BLaER1 treated with 17β-estradiol and CSF1 and Interleukin-3, amounts not matched to agents 10 nM and 100 nM (cell line): Measurements from ENCODE around the gene TMEM108.

ENCODE experiments used
- H3K27ac ChIP-seq, 11 experiments: shearing (Covaris generic); formaldehyde crosslinking; 2 replicates each; pipeline ENCODE4 v1.8.1; 2022
- H3K27me3 ChIP-seq, 11 experiments: shearing (Covaris generic); formaldehyde crosslinking; 2 replicates each; pipeline ENCODE4 v1.8.1; 2022
- H3K36me3 ChIP-seq, 11 experiments: shearing (Covaris generic); formaldehyde crosslinking; 2 replicates each; pipeline ENCODE4 v1.8.1; 2022
- H3K4me1 ChIP-seq, 10 experiments: shearing (Covaris generic); formaldehyde crosslinking; 2 replicates each; pipeline ENCODE4 v1.8.1; 2022
- H3K4me2 ChIP-seq, 11 experiments: shearing (Covaris generic); formaldehyde crosslinking; 2 replicates each; pipeline ENCODE4 v1.8.1; 2022
- H3K4me3 ChIP-seq, 10 experiments: shearing (Covaris generic); formaldehyde crosslinking; 2 replicates each; pipeline ENCODE4 v1.8.1; 2022
- H3K9ac ChIP-seq, 11 experiments: shearing (Covaris generic); formaldehyde crosslinking; 2 replicates each; pipeline ENCODE4 v1.8.1; 2022
- H3K9me3 ChIP-seq, 11 experiments: shearing (Covaris generic); formaldehyde crosslinking; replicated peaks in 1 of 11; 2 replicates each; pipeline ENCODE4 v1.8.1; 2022
- H4K20me1 ChIP-seq, 11 experiments: shearing (Covaris generic); formaldehyde crosslinking; 2 replicates each; pipeline ENCODE4 v1.8.1; 2022
- Cebpa-rat ChIP-seq, 11 experiments: shearing (Covaris generic); IDR thresholded peaks; 2 replicates each; pipeline ENCODE4 v1.8.1; 2022

The TMEM108 gene

DNA sequence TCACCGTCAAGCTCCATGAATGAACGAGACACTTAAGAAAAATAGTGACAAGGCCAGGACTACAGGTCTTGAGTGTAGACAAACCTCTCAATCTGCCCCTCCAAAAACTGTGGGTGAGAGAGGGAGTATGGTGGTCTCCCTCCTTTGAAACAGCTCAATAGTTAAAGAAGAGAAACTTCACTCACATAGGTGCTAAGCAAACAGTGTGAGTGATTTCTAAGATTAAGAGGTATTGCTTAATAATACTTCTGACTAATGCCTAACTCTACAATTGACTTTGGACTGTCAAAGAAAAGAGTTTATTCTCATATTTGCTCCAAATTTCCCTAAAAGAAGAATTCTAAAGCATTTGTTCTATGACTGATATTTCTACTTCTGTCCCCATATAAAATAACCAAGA, 17.0 kb upstream of the TMEM108 start:
- Histone ChIP-seq H3K4me2 (no peak overlapping the region), H3K27me3 (no peaks in the 10 kb centered on the region), H3K4me1 (peaks cover 0 to 10% (median 0%) of the 10 kb centered on the region in 10 experiments; a peak in 3 of 20 replicates), H3K36me3 (no peaks in the 10 kb centered on the region), H4K20me1 (no peaks in the 10 kb centered on the region), H3K9ac (no peak overlapping the region), H3K9me3 (no peaks in the 10 kb centered on the region), H3K4me3 (no peak overlapping the region), H3K27ac (no peak overlapping the region)
- no peak for TF ChIP-seq Cebpa-rat (IDR thresholded peaks at IDR 0.05)

DNA sequence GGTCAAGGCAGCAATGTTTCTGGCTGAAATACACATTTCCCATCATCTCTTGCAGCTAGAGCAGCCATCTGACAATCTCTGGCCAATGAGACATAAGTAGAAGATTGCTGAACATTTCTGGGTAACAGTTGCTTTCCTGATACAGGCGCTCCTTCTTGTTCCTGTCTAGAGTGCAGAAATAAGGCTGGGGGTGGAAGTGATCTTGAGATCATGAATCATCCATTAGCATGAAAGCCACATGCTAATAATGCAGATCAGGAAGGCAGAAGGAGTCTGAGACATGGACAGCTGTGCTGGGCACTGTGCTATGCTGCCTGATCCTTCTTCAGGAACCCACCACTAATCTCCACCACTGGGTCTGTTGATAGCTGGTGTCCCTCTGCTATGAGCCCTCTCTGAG, 14.8 kb upstream of the TMEM108 start:
- no peak for TF ChIP-seq Cebpa-rat (IDR thresholded peaks at IDR 0.05)
- Histone ChIP-seq H3K27me3 (no peaks in the 10 kb centered on the region), H3K36me3 (no peaks in the 10 kb centered on the region), H3K9ac (no peak overlapping the region), H3K9me3 (no peaks in the 10 kb centered on the region), H3K4me1 (peaks cover 0 to 10% (median 0%) of the 10 kb centered on the region in 10 experiments; a peak in 3 of 20 replicates), H4K20me1 (no peaks in the 10 kb centered on the region), H3K4me3 (no peak overlapping the region), H3K27ac (no peak overlapping the region), H3K4me2 (peak overlapping the region in 2 of 11 experiments; percentile 43 to 72; a peak in 4 of 22 replicates)

DNA sequence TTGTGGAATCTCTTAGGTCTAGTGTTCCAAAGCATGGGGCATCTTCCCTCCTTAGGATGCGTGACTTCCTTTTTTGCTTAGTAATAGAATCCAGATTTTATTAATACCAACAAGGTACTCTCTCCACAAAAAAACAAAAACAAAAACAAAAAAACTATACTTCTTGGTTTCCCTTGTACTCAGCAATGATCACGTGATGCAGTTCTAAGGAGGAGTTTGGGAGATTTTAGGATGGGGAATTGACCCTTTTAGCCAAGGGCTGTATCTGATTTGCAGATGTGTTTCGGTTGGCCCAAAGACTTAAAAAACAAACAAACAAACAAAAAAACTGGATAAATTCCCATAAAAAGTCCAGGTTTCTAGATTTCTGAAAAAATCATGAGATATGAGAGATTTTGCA, 12.6 kb upstream of the TMEM108 start:
- Histone ChIP-seq H3K4me1 (peaks cover 0 to 10% (median 0%) of the 10 kb centered on the region in 10 experiments; a peak in 3 of 20 replicates), H3K9me3 (no peaks in the 10 kb centered on the region), H3K27me3 (no peaks in the 10 kb centered on the region), H3K4me2 (no peak overlapping the region), H3K27ac (no peak overlapping the region), H3K36me3 (no peaks in the 10 kb centered on the region), H4K20me1 (no peaks in the 10 kb centered on the region), H3K4me3 (no peak overlapping the region), H3K9ac (no peak overlapping the region)
- no peak for TF ChIP-seq Cebpa-rat (IDR thresholded peaks at IDR 0.05)

DNA sequence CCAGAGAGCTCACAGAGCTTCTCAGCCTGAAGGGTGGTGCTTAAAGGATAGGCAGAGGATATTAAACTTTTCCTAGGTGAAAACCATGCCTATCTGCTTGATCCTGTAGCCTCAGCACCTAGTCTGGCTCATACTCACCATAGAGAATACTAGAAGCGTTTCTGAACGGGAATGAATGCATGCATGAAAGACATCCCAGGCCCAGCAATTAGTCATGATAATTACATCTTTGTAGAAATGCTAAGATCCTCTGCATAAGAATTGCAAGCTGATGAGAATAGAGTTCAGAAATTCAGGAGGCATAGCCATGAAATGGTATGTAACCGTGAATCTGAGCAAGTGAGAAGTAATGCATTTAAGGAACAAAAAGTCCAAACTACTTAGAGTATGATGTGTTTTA, 5.9 kb upstream of the TMEM108 start:
- Histone ChIP-seq H3K9ac (no peak overlapping the region), H3K27ac (no peak overlapping the region), H3K4me1 (no peaks in the 10 kb centered on the region), H4K20me1 (no peaks in the 10 kb centered on the region), H3K4me2 (no peak overlapping the region), H3K9me3 (no peaks in the 10 kb centered on the region), H3K27me3 (no peaks in the 10 kb centered on the region), H3K4me3 (no peak overlapping the region), H3K36me3 (no peaks in the 10 kb centered on the region)
- no peak for TF ChIP-seq Cebpa-rat (IDR thresholded peaks at IDR 0.05)

DNA sequence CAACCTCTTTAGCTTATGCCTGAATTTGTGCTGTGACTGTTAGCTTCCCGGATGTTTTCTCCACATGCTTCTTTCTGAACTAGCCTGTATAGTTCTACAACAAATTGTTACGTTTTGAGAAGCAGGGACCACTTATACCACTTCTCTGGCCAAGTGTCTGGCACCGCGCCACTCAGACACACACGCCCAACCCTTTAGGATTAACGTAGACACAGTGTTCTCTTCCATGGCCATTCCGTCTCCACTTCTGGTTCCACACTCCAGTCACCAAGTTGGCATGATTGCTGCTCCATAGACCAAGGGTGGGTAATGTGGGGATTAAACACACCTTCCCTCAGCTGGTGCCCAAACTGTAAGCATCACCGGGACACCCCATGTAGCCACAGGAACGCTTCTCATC, 755 bp upstream of the TMEM108 start:
- no peak overlapping the region for H3K4me3 ChIP-seq

DNA sequence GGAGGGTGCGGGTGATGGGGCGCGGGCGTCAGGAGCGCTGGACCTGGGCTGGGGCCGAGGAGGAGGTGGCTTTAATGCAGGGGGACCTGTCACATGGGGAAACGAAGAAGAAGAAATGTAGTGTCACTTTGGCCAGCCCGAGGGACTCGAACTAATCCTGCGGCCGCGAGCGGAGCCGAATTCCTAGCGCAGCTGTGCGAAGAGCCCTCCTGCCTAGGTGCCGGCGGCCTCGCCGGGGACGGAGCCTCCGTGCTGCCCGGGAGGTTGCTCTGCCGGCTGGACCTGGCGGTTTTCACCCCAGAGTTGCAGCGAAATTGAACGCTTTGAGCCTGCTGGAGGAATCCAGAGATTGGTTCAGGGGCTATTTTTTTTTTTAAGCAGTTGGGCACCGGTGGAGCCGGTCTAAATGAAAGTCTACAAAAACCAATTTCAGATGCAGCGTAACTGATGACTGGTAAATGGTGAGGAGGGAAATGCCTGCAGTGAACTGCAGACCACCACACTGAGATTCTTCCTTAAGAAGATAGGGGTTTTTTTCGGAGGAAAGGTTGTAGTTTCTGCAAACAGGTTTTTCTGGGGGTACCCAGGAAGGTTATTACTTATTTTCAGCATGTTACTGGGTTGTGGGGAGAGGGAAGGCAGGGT, 662 bp downstream of the TMEM108 start:
- Histone ChIP-seq H3K27ac (no peak overlapping the region), H4K20me1 (no peaks in the 10 kb centered on the region), H3K9ac (no peak overlapping the region), H3K36me3 (no peaks in the 10 kb centered on the region), H3K9me3 (peaks cover 0 to 8% (median 0%) of the 10 kb centered on the region in 11 experiments; a peak in 3 of 22 replicates), H3K4me2 (no peak overlapping the region), H3K4me3 (no peak overlapping the region), H3K27me3 (no peaks in the 10 kb centered on the region), H3K4me1 (no peaks in the 10 kb centered on the region)
- no peak for TF ChIP-seq Cebpa-rat (IDR thresholded peaks at IDR 0.05)

More for the DNA sequence above, 755 bp upstream of the TMEM108 start:
- no peaks in the 10 kb centered on the region for H3K27me3 ChIP-seq
- no peak for TF ChIP-seq Cebpa-rat (IDR thresholded peaks at IDR 0.05)
- no peaks in the 10 kb centered on the region for H3K4me1 ChIP-seq
- H3K9ac ChIP-seq = no peak overlapping the region
- no peak overlapping the region for H3K27ac ChIP-seq
- H3K4me2 ChIP-seq = no peak overlapping the region
- no peaks in the 10 kb centered on the region for H4K20me1 ChIP-seq
- H3K36me3 ChIP-seq = no peaks in the 10 kb centered on the region
- H3K9me3 ChIP-seq = peaks cover 0 to 8% (median 0%) of the 10 kb centered on the region in 11 experiments; a peak in 3 of 22 replicates

DNA sequence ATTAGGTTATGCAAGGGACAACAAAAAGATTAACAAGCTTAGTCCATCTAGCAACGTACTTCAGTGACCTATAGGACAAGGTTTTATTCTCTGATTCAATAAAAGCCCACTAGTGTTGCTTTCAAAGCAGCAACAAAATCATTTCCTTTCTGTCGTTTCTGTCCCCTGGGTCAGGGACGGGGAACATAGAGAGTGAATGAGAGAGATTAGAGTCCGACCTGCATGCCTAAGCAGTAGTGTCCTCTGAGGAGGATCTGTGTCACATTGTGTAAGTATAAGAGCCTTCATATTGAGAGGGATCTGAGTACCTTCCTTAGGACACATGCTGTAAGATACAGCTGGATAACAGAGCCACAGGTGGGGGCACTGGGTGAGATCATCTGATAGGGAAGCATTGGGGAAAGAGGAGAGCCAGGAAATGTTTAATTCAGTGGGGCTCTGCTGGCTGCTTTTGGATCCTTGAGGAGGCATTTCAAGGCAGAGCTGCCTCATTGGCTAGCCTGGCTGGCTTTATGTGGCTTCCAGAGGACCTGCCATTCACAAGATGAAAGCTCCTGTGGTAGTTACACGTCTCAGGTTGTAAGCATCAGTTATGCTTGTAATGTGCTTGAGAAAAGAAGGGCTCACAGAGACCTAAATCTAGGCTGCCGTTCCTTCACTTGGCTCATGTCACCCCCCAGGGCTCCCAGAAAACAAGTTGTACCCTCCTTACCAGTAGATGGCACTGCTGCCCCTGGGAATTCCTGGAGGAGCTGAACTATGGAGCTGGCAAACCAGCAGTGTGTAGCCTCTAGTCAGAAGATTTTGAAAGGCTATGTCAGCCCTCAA, 2.7 kb downstream of the TMEM108 start:
- no peak for TF ChIP-seq Cebpa-rat (IDR thresholded peaks at IDR 0.05)
- Histone ChIP-seq H3K36me3 (no peaks in the 10 kb centered on the region), H3K9ac (no peak overlapping the region), H3K9me3 (peaks cover 0 to 8% (median 0%) of the 10 kb centered on the region in 11 experiments; a peak in 3 of 22 replicates), H3K4me3 (no peak overlapping the region), H3K27ac (no peak overlapping the region), H3K27me3 (no peaks in the 10 kb centered on the region), H3K4me2 (no peak overlapping the region), H4K20me1 (no peaks in the 10 kb centered on the region), H3K4me1 (no peaks in the 10 kb centered on the region)

DNA sequence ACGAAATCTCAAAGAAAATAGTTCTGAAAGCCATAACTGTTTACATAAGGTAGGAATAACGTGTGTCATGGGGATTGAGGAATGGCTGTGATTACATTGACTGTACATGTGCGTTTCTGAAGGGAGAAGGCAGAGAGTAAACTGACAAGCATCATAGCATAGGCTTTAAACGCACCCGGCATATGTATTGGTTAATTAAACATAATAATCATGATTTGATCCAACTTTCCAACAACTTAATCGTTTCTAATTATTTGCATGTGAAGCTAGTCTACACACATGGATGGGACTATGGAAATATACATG, 3.3 kb downstream of the TMEM108 start:
- Histone ChIP-seq H3K36me3 (no peaks in the 10 kb centered on the region), H3K9me3 (peaks cover 0 to 8% (median 0%) of the 10 kb centered on the region in 11 experiments; a peak in 3 of 22 replicates), H3K4me3 (no peak overlapping the region), H3K9ac (no peak overlapping the region), H3K4me2 (no peak overlapping the region), H3K4me1 (no peaks in the 10 kb centered on the region), H3K27me3 (no peaks in the 10 kb centered on the region), H3K27ac (no peak overlapping the region), H4K20me1 (no peaks in the 10 kb centered on the region)
- no peak for TF ChIP-seq Cebpa-rat (IDR thresholded peaks at IDR 0.05)

DNA sequence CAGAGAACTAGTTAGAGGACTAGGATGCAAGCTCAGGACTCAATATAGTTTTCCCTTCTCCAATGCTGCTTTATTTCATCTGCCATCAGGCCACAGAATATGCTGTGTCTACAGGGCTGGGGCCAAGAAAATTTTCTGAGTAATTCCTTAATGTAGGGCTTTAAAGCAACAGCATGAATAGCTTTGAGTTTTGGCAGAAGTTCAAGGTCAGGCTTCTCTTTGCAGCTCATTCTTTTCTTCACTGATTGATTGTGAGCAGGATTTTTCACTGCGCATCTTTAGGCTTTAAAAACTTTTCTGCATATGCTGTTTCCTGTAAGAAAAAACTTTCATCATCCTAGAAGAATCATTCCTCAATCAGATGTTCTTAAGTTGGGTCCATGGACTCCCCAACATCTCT, 4.6 kb downstream of the TMEM108 start:
- H3K9ac ChIP-seq = no peak overlapping the region
- H3K4me3 ChIP-seq = no peak overlapping the region
- H4K20me1 ChIP-seq = no peaks in the 10 kb centered on the region
- H3K27me3 ChIP-seq = no peaks in the 10 kb centered on the region
- no peak for TF ChIP-seq Cebpa-rat (IDR thresholded peaks at IDR 0.05)
- H3K4me1 ChIP-seq = no peaks in the 10 kb centered on the region
- no peaks in the 10 kb centered on the region for H3K36me3 ChIP-seq
- peaks cover 0 to 8% (median 0%) of the 10 kb centered on the region in 11 experiments; a peak in 3 of 22 replicates for H3K9me3 ChIP-seq
- no peak overlapping the region for H3K27ac ChIP-seq
- H3K4me2 ChIP-seq = no peak overlapping the region

DNA sequence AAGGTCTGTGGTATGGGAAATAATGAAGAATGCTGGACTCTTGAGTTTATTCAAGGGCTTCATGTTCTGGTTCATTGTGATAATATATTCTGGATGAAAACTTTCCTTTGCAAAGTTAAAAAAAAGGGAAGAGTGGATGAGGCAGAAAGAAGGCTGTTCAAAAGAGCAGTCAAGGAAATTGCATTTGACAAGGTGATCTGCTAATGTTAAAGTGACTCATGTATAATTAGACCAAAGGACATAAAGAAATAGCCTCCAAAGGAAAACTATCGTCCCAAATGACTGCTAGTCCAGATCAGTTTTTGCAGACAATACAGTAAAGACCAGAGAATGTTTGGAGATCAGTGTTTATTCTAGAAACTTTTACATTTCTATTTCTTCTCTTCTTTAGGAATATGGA, 9.8 kb downstream of the TMEM108 start:
- no peaks in the 10 kb centered on the region for H3K4me1 ChIP-seq
- H3K9ac ChIP-seq = no peak overlapping the region
- H3K4me2 ChIP-seq = no peak overlapping the region
- no peak overlapping the region for H3K4me3 ChIP-seq
- TF ChIP-seq Cebpa-rat (IDR thresholded peaks at IDR 0.05) = no peak
- no peaks in the 10 kb centered on the region for H3K36me3 ChIP-seq
- H4K20me1 ChIP-seq = no peaks in the 10 kb centered on the region
- no peak overlapping the region for H3K27ac ChIP-seq
- no peaks in the 10 kb centered on the region for H3K9me3 ChIP-seq
- no peaks in the 10 kb centered on the region for H3K27me3 ChIP-seq
